GM13976 (cell line): Measurements from ENCODE around the gene E2F4.

Source experiments
- DNase-seq: peaks from one replicate; pipeline ENCODE4 v3.0.0; 2012; ENCODE audit warnings: low spot score
- in situ Hi-C: fragments of 300-500 bp; cut with MboI; formaldehyde crosslinking; loops from one replicate; pipeline ENCODE4 v1.12.0; 2022; ENCODE audit warnings: low sequenced_read_pairs, mixed read lengths, inconsistent platforms; ENCODE audit not compliant: unreplicated experiment
- TF ChIP-seq, protein P1 (sequence below): IDR thresholded peaks from 2 replicates; pipeline ENCODE4 v1.5.1; 2012; ENCODE audit warnings: borderline replicate concordance, mild to moderate bottlenecking; ENCODE audit not compliant: insufficient read depth; ENCODE audit errors: extremely low read depth, missing control alignments, control extremely low read depth

The E2F4 gene

DNA sequence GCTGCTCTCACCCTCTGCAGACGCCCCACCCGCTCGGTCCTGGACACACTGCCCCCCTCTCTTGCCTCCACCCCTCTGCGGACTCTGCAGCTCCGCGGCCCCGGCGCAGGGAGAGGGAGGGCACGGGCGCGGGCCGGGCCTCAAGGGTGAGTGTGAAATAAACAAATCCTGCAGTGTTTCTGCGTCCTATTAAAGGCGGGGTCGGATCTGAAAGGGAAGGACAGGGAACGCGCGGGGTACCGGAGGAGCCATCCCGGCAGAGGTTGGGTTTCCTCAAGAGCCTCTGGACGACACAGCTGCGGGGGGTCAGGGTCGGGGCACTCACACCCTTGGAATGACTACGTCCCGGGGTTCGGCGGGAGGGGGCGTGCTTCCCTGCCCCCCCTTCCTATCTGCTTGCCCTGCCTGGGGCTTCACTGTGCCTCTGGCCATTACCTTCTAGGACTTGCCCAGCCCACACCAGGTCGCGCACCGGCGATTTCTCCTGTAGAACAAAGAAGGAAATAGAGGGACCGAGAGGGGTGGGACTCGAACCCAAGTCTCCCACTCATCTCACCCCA lies 27.9 kb upstream of the E2F4 start:
- in situ Hi-C loops: loop anchor here (25.0 kb wide), 1 partner anchor 202 kb away; the partner anchor contains the start of gene CES3
- DNase-seq: no peak

DNA sequence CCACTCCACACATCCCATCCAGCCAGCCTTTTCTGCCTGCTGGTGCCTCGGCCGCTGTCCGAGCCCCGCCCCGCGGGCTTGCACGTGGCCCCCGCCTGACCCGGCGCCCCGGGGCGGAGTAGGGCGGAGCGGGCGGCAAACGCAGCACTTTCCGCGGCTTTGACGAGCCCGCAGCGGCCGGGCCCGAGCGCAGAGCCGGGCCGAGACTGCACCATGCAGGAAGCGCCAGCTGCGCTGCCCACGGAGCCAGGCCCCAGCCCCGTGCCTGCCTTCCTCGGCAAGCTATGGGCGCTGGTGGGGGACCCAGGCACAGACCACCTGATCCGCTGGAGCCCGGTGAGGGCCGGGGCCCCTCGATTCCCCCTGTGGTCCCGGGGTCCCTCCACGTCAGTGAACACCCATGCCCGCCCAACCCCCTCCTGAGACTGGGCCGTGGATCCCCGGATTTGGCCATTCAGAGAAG lies 27.3 kb upstream of the E2F4 start, which contains the start of gene HSF4:
Gene HSF4, plus strand, starts transcription at position 147 of the 463 bp plus-strand sequence. Its CDS starts 67 bp downstream, at position 214.
- in situ Hi-C loops: loop anchor here (25.0 kb wide), 1 partner anchor 202 kb away; the partner anchor contains the start of gene CES3
- DNase-seq: no peak
- TF ChIP-seq, protein P1, sequence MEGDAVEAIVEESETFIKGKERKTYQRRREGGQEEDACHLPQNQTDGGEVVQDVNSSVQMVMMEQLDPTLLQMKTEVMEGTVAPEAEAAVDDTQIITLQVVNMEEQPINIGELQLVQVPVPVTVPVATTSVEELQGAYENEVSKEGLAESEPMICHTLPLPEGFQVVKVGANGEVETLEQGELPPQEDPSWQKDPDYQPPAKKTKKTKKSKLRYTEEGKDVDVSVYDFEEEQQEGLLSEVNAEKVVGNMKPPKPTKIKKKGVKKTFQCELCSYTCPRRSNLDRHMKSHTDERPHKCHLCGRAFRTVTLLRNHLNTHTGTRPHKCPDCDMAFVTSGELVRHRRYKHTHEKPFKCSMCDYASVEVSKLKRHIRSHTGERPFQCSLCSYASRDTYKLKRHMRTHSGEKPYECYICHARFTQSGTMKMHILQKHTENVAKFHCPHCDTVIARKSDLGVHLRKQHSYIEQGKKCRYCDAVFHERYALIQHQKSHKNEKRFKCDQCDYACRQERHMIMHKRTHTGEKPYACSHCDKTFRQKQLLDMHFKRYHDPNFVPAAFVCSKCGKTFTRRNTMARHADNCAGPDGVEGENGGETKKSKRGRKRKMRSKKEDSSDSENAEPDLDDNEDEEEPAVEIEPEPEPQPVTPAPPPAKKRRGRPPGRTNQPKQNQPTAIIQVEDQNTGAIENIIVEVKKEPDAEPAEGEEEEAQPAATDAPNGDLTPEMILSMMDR: no peak

More for the DNA sequence above, 27.9 kb upstream of the E2F4 start:
- TF ChIP-seq, protein P1: no peak

DNA sequence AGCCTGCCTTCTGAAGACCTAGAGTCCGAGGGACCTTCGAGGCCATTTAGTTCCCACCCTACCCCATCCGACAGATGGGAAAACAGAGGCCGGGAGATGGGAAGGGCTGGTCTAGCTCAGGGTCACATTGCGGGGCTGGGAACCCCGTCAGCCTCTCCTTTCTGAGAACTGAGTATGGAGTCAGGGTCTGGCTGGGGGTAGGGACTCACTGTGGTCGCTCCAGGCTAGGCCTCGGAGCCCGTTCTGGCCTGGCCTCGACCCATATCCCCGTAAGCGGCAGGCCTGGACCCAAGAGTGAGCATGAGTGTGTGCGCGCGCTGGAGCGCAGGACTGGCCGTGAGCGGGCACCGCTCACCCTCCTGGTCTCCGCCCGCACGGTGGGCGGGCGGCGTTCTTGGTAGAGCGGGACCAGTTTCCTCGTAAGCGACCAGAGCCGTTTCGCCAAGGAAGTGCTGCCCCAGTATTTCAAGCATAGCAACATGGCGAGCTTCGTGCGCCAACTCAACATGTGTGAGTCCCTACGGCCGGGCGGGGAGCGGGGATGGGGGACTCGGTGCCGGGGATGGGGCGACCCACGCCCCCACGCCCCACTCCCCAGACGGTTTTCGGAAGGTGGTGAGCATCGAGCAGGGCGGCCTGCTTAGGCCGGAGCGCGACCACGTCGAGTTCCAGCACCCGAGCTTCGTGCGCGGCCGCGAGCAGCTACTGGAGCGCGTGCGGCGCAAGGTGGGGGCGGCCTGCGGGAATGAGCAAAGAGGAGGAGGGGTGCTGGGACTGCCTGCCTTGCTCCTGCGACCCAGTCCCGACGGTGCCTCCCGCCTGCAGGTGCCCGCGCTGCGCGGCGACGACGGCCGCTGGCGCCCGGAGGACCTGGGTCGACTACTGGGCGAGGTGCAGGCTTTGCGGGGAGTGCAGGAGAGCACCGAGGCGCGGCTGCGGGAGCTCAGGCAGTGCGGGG lies 26.6 kb upstream of the E2F4 start:
- in situ Hi-C loops: loop anchor here (25.0 kb wide), 1 partner anchor 203 kb away; the partner anchor contains the start of gene CES3
- TF ChIP-seq, protein P1: no peak
- DNase-seq: no peak

DNA sequence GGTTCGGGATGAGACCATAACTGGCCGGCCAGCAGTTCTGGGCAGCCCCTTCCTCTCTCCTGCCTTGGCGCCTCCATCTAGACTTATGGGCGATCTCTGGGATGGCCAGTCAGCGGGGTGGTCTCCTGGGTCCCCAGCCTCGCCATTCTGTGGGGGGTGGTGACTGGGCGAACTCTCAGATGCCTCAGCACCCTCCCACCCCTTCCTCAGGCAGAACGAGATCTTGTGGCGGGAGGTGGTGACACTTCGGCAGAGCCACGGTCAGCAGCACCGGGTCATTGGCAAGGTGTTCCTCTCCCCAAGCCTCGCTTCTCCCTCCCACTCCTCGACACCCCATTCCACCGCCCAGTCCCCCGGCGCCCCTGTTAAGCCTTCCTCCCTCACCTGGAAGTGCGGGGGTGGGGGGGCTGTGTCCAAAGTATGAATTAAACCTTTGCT lies 25.8 kb upstream of the E2F4 start:
- in situ Hi-C loops: loop anchor here (25.0 kb wide), 1 partner anchor 204 kb away; the partner anchor contains the start of gene CES3
- DNase-seq: no peak
- TF ChIP-seq, protein P1: no peak

DNA sequence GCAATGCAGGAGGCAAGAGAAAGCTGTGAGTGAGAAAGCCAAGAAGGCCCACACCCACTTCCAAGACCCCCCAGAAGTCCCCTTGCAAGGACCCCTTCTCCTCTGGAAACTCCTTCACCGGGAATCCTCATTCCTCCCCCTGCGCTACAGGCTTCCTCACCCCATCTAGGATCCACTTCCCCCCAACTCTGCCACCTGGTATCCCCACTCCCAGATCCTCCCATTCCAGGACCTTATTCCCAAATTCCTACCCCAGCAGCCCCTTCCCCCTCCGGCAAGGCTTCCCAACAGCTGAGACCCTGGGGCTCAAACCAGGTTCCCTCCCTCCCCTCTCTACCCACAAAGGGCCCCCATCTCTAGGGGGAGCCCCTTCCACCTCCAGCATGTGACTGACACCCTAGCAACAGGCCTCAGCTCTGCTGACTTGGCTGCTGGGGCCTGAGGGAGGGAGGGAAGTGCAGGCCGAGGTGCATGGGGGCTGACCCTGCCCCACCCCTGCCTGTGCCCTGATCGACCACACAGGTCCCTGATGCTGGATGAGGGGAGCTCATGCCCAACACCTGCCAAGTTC lies 25.3 kb upstream of the E2F4 start:
- no peak for DNase-seq
- TF ChIP-seq, protein P1: no peak
- in situ Hi-C loops: loop anchor here (25.0 kb wide), 1 partner anchor 204 kb away; the partner anchor contains the start of gene CES3

DNA sequence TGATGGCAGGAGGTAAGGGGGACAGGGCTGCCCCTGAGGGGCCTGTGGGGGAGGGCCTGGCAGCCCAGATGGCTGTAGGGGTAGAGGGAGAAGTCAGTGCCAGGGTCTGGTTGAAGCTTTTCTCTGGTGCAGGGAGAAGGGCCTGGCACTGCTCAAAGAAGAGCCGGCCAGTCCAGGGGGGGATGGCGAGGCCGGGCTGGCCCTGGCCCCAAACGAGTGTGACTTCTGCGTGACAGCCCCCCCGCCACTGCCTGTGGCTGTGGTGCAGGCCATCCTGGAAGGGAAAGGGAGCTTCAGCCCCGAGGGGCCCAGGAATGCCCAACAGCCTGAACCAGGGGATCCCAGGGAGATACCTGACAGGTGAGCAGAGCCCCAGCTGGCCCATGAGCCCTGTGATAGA lies 24.4 kb upstream of the E2F4 start:
- TF ChIP-seq, protein P1: no peak
- no peak for DNase-seq
- in situ Hi-C loops: loop anchor here (25.0 kb wide), 1 partner anchor 205 kb away; the partner anchor contains the start of gene CES3
